ENCODE results near the gene CCDC117.
"Not testable (repeated sequence)": the region's sequence is repeated elsewhere in the genome, so short reads cannot be mapped to it uniquely, and the experiment has no call there.

DNA sequence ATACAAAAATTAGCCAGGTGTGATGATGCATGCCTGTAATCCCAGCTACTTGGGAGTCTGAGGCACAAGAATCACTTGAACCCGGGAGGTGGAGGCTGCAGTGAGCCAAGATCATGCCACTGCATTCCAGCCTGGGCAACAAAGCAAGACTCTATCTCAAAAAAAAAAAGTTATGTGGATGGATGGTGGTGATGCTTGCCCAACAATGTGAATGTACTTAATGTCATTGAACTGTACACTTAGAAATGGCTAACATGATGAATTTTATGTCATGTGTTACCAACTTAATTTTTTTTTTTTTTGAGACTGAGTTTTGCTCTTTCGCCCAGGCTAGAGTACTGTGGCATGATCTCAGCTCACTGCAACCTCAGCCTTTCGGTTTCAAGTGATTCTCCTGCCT, 18.0 kb upstream of the CCDC117 start:
- TF ChIP-seq CTCF (conservative IDR thresholded peaks at IDR 0.05; ENCODE audit: low read length); EZH2phosphoT487 (IDR thresholded peaks at IDR 0.05; ENCODE audit: borderline replicate concordance): not testable (repeated sequence)
